Nephron progenitor cell (in vitro differentiated cells): ENCODE measurements around the gene FGF12.

ENCODE experiments used
- DNase-seq: peaks from one replicate; pipeline ENCODE4 v3.0.0; 2021
- H3K27ac Mint-ChIP-seq: 2 replicates; pipeline ENCODE4 v1.8.0; 2021; ENCODE audit warnings: mild to moderate bottlenecking, moderate library complexity, mixed read lengths
- H3K27me3 Mint-ChIP-seq: 2 replicates; pipeline ENCODE4 v1.8.0; 2021; ENCODE audit warnings: mild to moderate bottlenecking, low read depth, mixed read lengths; ENCODE audit not compliant: poor library complexity
- H3K36me3 Mint-ChIP-seq: 2 replicates; pipeline ENCODE4 v1.8.0; 2021; ENCODE audit warnings: low read depth, mixed read lengths
- H3K4me1 Mint-ChIP-seq: 2 replicates; pipeline ENCODE4 v1.8.0; 2021; ENCODE audit warnings: mixed read lengths
- H3K4me3 Mint-ChIP-seq: 2 replicates; pipeline ENCODE4 v1.8.0; 2021; ENCODE audit warnings: mild to moderate bottlenecking, moderate library complexity, mixed read lengths
- H3K9me3 Mint-ChIP-seq: 2 replicates; pipeline ENCODE4 v1.8.0; 2021; ENCODE audit warnings: mild to moderate bottlenecking, moderate library complexity, mixed read lengths
- TF ChIP-seq, protein P1 (sequence below): fragments of 200-600 bp; sonication (generic); IDR thresholded peaks from 2 replicates; pipeline ENCODE4 v1.5.0; 2021; ENCODE audit warnings: antibody characterized with exemption

FGF12 gene

DNA sequence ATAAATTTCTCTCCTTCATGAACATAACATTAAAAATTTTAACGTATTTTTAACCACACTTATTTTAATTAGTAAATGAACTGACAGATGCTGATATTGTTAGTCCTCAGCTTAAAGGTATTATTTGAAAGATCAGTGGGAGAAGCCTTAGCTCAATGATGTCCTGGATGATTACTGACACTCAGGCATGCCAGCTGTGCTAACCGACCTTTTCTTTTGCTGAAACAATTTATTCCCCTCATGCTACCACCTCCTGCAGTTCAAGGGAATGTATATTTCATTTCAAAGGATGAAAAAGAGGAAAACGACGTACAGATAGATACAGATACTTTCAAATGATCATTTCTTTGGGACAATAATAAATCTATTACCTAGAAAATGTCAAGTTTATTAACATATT lies 620.8 kb downstream of the FGF12 start:
- Mint-ChIP-seq H3K27ac (no peak overlapping the region), H3K4me3 (no peak overlapping the region), H3K36me3 (no peaks in the 10 kb centered on the region), H3K9me3 (no peaks in the 10 kb centered on the region), H3K27me3 (no peaks in the 10 kb centered on the region), H3K4me1 (no peaks in the 10 kb centered on the region)
- no peak for DNase-seq
- TF ChIP-seq, protein P1, sequence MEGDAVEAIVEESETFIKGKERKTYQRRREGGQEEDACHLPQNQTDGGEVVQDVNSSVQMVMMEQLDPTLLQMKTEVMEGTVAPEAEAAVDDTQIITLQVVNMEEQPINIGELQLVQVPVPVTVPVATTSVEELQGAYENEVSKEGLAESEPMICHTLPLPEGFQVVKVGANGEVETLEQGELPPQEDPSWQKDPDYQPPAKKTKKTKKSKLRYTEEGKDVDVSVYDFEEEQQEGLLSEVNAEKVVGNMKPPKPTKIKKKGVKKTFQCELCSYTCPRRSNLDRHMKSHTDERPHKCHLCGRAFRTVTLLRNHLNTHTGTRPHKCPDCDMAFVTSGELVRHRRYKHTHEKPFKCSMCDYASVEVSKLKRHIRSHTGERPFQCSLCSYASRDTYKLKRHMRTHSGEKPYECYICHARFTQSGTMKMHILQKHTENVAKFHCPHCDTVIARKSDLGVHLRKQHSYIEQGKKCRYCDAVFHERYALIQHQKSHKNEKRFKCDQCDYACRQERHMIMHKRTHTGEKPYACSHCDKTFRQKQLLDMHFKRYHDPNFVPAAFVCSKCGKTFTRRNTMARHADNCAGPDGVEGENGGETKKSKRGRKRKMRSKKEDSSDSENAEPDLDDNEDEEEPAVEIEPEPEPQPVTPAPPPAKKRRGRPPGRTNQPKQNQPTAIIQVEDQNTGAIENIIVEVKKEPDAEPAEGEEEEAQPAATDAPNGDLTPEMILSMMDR, result no peak

DNA sequence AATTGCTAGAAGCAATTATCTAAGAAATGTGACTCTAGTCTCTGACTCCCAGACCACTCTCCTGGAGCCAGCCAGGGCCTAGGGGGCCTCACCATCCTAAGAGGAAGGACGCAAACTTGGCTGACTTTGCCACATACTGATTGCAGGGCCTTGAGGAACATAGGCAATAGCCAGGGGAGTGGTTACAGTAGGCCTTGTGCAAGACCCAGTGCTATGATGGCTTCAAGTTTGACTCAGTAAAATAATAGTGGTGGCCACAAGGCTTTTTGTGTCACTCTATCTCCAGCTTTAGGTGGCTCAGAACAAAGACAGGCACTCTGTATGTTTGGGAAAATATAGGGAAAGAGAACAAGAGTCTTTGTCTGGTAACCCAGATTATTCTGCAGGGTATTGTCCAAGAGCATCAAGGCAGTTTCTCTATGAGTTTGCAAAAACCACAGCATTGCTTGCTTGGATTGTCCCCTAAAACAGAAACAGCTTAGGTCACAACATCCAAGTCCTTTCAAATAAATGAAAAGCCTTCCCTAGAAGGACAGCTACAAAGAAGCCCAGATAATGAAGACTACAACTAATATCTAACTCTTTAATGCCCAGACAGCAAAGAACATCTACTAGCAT lies 634.8 kb downstream of the FGF12 start:
- Mint-ChIP-seq H3K9me3 (peaks cover 19% of the 10 kb centered on the region), H3K27ac (no peak overlapping the region), H3K4me1 (no peaks in the 10 kb centered on the region), H3K4me3 (no peak overlapping the region), H3K27me3 (no peaks in the 10 kb centered on the region), H3K36me3 (no peaks in the 10 kb centered on the region)
- no peak for DNase-seq
- TF ChIP-seq, protein P1, result no peak

DNA sequence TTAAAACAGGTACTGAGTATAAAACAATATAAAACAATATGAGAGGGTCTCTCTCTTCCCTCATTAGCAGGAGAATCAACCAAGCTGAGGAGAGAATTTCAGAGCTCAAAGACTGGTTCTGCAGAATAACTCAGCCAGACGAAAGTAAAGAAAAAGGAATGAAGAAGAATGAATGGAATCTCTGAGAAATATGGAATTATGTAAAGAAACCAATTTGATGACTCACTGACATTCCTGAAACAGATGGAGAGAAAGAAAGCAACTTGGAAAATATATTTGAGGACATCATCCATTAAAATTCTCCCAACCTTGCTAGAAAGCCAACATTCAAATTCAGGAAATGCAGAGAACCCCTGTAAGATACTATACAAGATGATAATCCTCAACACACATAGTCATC lies 635.5 kb downstream of the FGF12 start:
- H3K9me3 Mint-ChIP-seq, result peaks cover 19% of the 10 kb centered on the region
- no peak overlapping the region for H3K27ac Mint-ChIP-seq
- H3K4me1 Mint-ChIP-seq, result no peaks in the 10 kb centered on the region

DNA sequence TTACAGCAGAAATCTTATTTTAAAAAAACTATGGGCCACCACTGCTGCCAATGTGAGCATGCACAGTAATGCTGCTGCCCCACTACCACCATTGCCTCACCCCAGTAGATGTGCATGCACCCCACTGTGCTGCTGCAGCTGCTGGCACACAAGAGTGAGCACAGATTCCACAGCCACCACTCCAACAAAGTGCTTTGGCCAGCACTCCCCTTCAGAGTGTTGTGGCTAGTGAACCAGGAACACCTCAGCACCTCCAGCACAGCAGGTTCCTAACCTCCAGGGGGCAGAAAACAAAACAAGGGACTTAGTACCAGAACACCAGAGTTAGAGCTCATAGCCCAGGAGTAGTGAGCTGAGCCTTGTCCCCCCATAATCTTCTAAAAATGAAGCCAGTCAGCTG lies 636.8 kb downstream of the FGF12 start:
- Mint-ChIP-seq H3K9me3 (peaks cover 18% of the 10 kb centered on the region), H3K4me3 (no peak overlapping the region), H3K36me3 (no peaks in the 10 kb centered on the region), H3K4me1 (no peaks in the 10 kb centered on the region), H3K27ac (no peak overlapping the region), H3K27me3 (no peaks in the 10 kb centered on the region)
- peak; percentile 6 for DNase-seq
- TF ChIP-seq, protein P1, result no peak

More for the DNA sequence above, 635.5 kb downstream of the FGF12 start:
- no peak overlapping the region for H3K4me3 Mint-ChIP-seq
- TF ChIP-seq, protein P1, result no peak
- no peaks in the 10 kb centered on the region for H3K27me3 Mint-ChIP-seq
- no peaks in the 10 kb centered on the region for H3K36me3 Mint-ChIP-seq
- DNase-seq, result no peak
